ENCODE data around the gene OR5I1.

The OR5I1 gene

GRCh38 chr11:55967914-55968313 is 31.7 kb upstream of the OR5I1 start:
- DNase-seq (ENCODE audit: low read depth in 1 of 2, low spot score in 1 of 2) = no peak
- Histone ChIP-seq H3K4me3 (replicated peaks; ENCODE audit: insufficient read depth, low read length) (no peak overlapping the region), H3K27ac (replicated peaks) (no peak overlapping the region), H3K27me3 (ENCODE audit: insufficient read depth, poor library complexity, severe bottlenecking) (no peaks in the 10 kb centered on the region)
- TF ChIP-seq CTCF (IDR thresholded peaks at IDR 0.05; ENCODE audit: insufficient read depth, low read length) (no peak), SPI1 (IDR thresholded peaks at IDR 0.05; ENCODE audit: borderline replicate concordance, low read depth) (no peak), GABPA (IDR thresholded peaks at IDR 0.05; ENCODE audit: low read depth) (no peak), POLR2AphosphoS5 (IDR thresholded peaks at IDR 0.05; ENCODE audit: low read depth) (no peak), REST (IDR thresholded peaks at IDR 0.05; ENCODE audit: insufficient replicate concordance, low read depth) (no peak)

GRCh38 chr11:55966391-55966790 is 30.2 kb upstream of the OR5I1 start:
- H3K27me3 ChIP-seq (ENCODE audit: insufficient read depth, poor library complexity, severe bottlenecking) = no peaks in the 10 kb centered on the region
- DNase-seq (ENCODE audit: low read depth in 1 of 2, low spot score in 1 of 2) = no peak
- TF ChIP-seq REST (IDR thresholded peaks at IDR 0.05; ENCODE audit: insufficient replicate concordance, low read depth) (no peak), CTCF (IDR thresholded peaks at IDR 0.05; ENCODE audit: insufficient read depth, low read length) (no peak), SPI1 (IDR thresholded peaks at IDR 0.05; ENCODE audit: borderline replicate concordance, low read depth) (no peak), POLR2AphosphoS5 (IDR thresholded peaks at IDR 0.05; ENCODE audit: low read depth) (no peak), GABPA (IDR thresholded peaks at IDR 0.05; ENCODE audit: low read depth) (no peak)
- no peak overlapping the region for H3K27ac ChIP-seq (replicated peaks)
- H3K4me3 ChIP-seq (replicated peaks; ENCODE audit: insufficient read depth, low read length) = no peak overlapping the region

GRCh38 chr11:55956521-55956920 is 20.3 kb upstream of the OR5I1 start:
- no peak overlapping the region for H3K27ac ChIP-seq (replicated peaks)
- DNase-seq (ENCODE audit: low read depth in 1 of 2, low spot score in 1 of 2) = no peak
- no peaks in the 10 kb centered on the region for H3K27me3 ChIP-seq (ENCODE audit: insufficient read depth, poor library complexity, severe bottlenecking)
- TF ChIP-seq POLR2AphosphoS5 (IDR thresholded peaks at IDR 0.05; ENCODE audit: low read depth) = no peak
- TF ChIP-seq CTCF (IDR thresholded peaks at IDR 0.05; ENCODE audit: insufficient read depth, low read length) = no peak
- H3K4me3 ChIP-seq (replicated peaks; ENCODE audit: insufficient read depth, low read length) = no peak overlapping the region

GRCh38 chr11:55949330-55949729 is 13.1 kb upstream of the OR5I1 start:
- TF ChIP-seq GABPA (IDR thresholded peaks at IDR 0.05; ENCODE audit: low read depth) (no peak), REST (IDR thresholded peaks at IDR 0.05; ENCODE audit: insufficient replicate concordance, low read depth) (no peak), SPI1 (IDR thresholded peaks at IDR 0.05; ENCODE audit: borderline replicate concordance, low read depth) (no peak), POLR2AphosphoS5 (IDR thresholded peaks at IDR 0.05; ENCODE audit: low read depth) (no peak)
- no peak for DNase-seq (ENCODE audit: low read depth in 1 of 2, low spot score in 1 of 2)
- no peaks in the 10 kb centered on the region for H3K27me3 ChIP-seq (ENCODE audit: insufficient read depth, poor library complexity, severe bottlenecking)
- H3K4me3 ChIP-seq (replicated peaks; ENCODE audit: insufficient read depth, low read length) = no peak overlapping the region
- H3K27ac ChIP-seq (replicated peaks) = no peak overlapping the region
